ENCODE measurements around the gene SCARB1. TPM values are rescaled to one million over a fixed set of nuclear protein-coding genes. Genes with fewer than 3 reads are reported as not detected.

Gene SCARB1
- total RNA-seq, 2 experiments from 2014 or later: 32.5 to 32.6 TPM

- POLR2A ChIA-PET: no interaction called here
- CTCF ChIA-PET: no interaction called here
Measured at GRCh38 chr12:124829008-124829707, 34.5 kb downstream of the SCARB1 start.

- ChIA-PET CTCF (interaction anchor here (0.6 kb wide), 1 partner anchor 1245 kb away, joined by 3 read pairs; no protein-coding TSS in a partner anchor), POLR2A (no interaction called here)
Measured at GRCh38 chr12:124828264-124829007, 35.2 kb downstream of the SCARB1 start.

GRCh38 chr12:124827588-124828184, 36.0 kb downstream of the SCARB1 start:
- POLR2A ChIA-PET: no interaction called here
- CTCF ChIA-PET: no interaction called here

GRCh38 chr12:124824195-124824594, 39.5 kb downstream of the SCARB1 start:
- ChIA-PET CTCF (no interaction called here), POLR2A (no interaction called here)

GRCh38 chr12:124823272-124823970, 40.2 kb downstream of the SCARB1 start:
- POLR2A ChIA-PET: no interaction called here
- CTCF ChIA-PET: no interaction called here

DNA sequence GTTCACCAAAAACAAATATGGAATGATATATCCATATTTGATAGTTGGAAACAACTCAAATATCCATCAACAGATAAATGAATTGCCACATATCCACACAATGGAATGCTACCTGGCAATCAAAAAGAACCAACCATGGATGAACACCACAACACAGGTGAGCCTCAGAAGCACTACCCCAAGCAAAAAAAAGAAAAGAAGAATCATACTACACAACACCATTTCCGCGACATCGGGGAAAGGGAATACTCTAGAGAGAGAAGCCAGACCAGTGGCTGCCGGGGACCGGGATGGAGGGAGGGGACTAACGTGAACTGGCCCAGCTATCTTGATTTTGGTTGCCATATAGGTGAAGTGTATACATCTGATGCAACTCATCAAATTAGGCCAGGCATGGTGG, 41.4 kb downstream of the SCARB1 start:
- ChIA-PET CTCF (no interaction called here), POLR2A (no interaction called here)

GRCh38 chr12:124821252-124822200, 42.1 kb downstream of the SCARB1 start:
- ChIA-PET POLR2A (no interaction called here), CTCF (no interaction called here)

DNA sequence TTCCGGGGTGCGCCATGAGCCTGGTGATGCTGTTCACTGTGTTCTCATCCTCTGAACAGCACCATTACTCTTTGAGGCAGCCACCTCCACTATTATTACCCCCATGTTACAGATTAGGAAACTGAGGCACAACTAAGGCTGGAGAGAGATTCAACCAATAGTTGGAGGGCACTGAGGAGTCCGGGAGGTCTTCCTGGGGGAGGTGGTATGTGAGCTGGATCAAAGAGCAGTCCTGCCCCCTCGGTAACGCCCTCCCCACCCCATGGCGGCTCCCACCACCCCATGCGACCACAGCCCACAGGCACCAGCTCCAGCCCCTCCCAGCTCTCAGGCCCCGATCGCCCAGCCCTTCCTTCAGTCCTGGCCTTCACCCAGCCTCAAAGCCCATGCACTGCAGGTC, 43.5 kb downstream of the SCARB1 start:
- ChIA-PET CTCF (no interaction called here), POLR2A (interaction anchor here (0.6 kb wide), 1 partner anchor 27 kb away, joined by 5 read pairs; no protein-coding TSS in a partner anchor)

DNA sequence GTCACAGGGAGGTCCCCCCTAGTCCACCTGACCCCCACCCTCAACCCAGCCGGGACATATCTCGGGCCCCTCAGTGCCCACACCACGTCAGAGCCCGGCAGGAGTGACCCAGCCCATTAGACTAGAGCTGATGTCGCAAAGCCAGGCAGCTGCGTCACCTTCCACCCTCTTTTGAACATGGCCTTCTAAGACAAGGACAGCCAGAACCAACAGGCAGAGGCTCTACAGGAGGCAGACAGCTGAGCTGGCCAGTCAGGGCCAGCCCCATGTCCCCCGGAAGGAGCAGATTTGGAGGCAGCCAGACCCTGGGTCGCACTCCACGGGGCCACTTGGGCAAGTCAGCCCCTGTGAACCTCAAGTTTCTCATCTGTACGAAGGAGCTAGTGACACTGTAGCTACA, 44.1 kb downstream of the SCARB1 start:
- ChIA-PET CTCF (no interaction called here), POLR2A (interaction anchor here (0.6 kb wide), 1 partner anchor 26 kb away, joined by 5 read pairs; no protein-coding TSS in a partner anchor)

DNA sequence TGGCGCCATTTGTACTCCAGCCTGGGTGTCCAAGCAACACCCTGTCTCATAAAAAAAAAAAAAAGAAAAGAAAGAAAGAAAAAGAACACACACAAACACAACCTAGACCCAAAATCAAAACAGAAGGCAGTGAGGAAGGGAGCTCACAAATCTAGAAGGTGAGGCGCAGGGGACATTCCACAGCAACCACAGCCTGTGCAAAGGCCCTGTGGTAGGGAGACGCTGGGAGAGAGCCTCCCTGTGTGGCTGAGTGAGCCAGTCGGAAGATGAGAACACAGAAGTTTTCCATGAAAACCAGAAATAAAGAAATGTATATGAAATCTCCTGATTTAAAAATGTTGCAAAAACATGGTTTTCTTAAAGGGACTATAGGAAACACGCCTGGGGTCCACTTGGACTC, 44.6 kb downstream of the SCARB1 start:
- POLR2A ChIA-PET: interaction anchor here (0.6 kb wide), 1 partner anchor 79 kb away, joined by 5 read pairs; no protein-coding TSS in a partner anchor
- CTCF ChIA-PET: interaction anchor here (0.6 to 1.1 kb wide), 2 partner anchors 32 to 270 kb away, joined by 3 read pairs; no protein-coding TSS in a partner anchor

GRCh38 chr12:124817076-124818000, 46.3 kb downstream of the SCARB1 start:
- ChIA-PET CTCF (no interaction called here), POLR2A (no interaction called here)

DNA sequence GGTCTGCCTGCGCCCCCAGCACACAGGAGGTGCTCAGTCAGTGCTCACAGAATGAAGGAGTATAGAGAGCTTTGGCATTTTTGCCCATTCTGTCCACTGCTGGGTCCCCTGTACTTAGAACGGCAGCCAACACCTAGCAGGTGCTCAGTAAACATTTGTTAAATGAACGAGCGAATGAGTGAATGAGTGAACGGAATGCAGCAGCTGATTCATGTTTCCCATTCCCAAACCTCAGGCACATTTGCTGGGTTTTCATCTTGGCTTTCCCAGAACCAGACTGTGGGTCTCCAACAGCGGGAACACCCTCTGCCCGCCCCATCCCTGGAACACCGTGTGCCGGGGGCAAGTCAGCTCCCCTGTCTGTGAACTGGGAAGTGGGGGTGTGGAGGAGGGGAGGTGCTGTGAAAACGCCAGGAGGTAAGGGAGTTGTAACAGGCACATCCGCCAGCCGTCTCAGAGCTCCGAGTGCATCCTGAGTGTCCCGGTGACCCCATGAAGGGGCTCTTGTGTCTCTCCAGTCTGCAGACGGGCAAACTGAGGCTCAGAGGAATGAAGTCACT, 47.3 kb downstream of the SCARB1 start:
- POLR2A ChIA-PET: no interaction called here
- CTCF ChIA-PET: no interaction called here

DNA sequence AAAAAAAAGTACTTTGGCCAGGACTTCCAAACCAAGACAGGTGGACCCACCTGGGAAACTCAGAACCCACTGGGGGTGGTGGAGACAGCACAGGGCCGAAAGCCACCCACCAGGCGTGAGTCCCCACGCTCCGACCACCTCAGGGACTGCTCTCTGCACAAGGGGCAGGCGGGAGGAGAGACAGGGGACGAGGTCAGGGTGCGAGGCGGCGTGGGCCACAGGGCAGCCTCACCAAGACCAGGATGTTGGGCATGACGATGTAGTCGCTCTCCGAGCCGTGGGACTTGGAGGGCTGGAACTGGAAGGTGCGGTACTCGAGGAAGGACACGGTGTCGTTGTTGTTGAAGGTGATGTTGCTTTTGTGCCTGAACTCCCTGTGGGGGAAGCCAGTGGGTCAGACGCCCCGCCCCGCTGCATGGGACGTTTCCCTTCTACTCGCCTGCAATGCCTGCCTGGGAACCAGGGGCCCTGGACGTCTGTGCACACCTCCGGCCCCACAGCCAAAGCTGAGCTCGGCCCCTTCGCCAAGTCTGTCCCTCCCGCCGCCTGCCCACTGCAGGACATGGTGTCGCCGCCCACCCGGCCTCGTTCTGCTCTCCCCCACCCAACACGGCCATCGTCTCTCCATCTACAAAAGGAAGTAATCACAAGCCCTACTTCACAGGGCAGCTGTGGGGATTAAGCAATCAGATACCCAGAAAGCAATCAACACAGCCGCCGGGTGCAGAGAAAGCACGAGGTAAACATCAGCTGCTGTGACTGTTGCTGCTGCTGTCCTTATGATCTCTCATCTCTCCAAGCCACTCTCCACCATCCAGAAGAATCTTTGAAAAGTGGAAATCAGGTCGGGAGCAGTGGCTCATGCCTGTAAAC, 48.7 kb downstream of the SCARB1 start:
- ChIA-PET CTCF (no interaction called here), POLR2A (no interaction called here)

DNA sequence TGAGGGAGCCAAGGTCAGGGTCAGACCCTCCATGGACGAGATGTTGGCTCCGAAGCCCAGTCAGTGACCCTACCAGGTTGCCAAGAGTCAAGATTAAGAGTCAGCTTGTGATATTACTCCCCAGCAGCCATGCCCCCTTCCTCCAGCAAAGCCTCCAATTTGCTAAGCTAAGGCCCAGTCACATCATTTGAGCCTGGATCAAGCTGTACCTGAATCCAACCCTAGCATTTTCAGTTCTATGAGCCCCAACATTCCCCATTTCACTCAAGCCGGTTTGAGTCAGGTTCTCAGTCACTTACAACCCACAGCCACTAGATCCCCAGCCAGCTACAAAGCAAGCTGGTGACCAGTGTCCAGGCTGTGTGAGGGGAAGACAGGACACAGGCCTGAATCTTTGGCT, 49.9 kb downstream of the SCARB1 start:
- ChIA-PET CTCF (no interaction called here), POLR2A (no interaction called here)

- POLR2A ChIA-PET: no interaction called here
- CTCF ChIA-PET: no interaction called here
Measured at GRCh38 chr12:124812979-124813378, 50.7 kb downstream of the SCARB1 start.

GRCh38 chr12:124812356-124812755, 51.3 kb downstream of the SCARB1 start:
- POLR2A ChIA-PET: no interaction called here
- CTCF ChIA-PET: no interaction called here

DNA sequence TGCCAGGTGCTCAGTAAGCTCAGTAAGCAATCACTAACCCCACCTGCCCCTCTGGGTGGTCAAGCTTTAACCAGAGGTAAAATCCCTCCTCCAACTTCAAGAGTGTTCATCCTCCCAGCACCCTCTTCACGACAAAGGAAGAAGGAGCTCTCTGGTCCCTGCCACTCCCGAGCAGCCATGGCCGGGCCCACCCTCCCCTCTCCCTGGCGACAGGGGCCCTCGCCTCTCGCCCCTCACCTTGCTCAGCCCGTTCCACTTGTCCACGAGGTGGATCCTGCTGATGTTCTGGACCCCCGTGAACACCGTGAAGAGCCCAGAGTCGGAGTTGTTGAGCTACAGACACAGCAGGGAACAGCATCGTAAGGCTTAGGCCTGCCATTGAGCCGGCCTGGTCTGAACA, 52.0 kb downstream of the SCARB1 start:
- POLR2A ChIA-PET: no interaction called here
- CTCF ChIA-PET: no interaction called here
